Spleen (tissue), 11 donors: ENCODE data around the gene SPATA20. TPM values are rescaled to one million over a fixed set of nuclear protein-coding genes. Genes with fewer than 3 reads are reported as not detected.

Experiments
- DNase-seq: peaks from one replicate; pipeline ENCODE4 v3.0.0-alpha.2; 2020
- H3K27ac ChIP-seq, 8 donors: fragments of 200-600 bp; sonication (generic) in 7 of 8; 1 replicate in 4 of 8; 2 replicates in 4 of 8; pipeline versions ENCODE4 v1.5.0 to v1.8.0; 2016 to 2021; ENCODE audit warnings: inconsistent platforms in 4 of 8, mild to moderate bottlenecking in 4 of 8, moderate library complexity in 1 of 8
- H3K27me3 ChIP-seq, 7 donors: fragments of 200-600 bp; sonication (generic) in 6 of 7; replicated peaks in 1 of 7; 1 replicate in 4 of 7; 2 replicates in 3 of 7; pipeline versions ENCODE4 v1.5.0 to v1.8.0; 2016 to 2021; ENCODE audit warnings: inconsistent platforms in 3 of 7, mild to moderate bottlenecking in 1 of 7
- H3K36me3 ChIP-seq, 6 donors: fragments of 200-600 bp; sonication (generic) in 5 of 6; 1 replicate in 4 of 6; 2 replicates in 2 of 6; pipeline versions ENCODE4 v1.5.0 to v1.8.0; 2016 to 2021; ENCODE audit warnings: inconsistent platforms in 2 of 6
- H3K4me1 ChIP-seq, 6 donors: fragments of 200-600 bp; sonication (generic) in 5 of 6; 1 replicate in 3 of 6; 2 replicates in 3 of 6; pipeline versions ENCODE4 v1.5.0 to v1.8.0; 2016 to 2021; ENCODE audit warnings: inconsistent platforms in 3 of 6
- H3K4me3 ChIP-seq, 8 donors: fragments of 200-600 bp; sonication (generic) in 7 of 8; 1 replicate in 4 of 8; 2 replicates in 4 of 8; pipeline versions ENCODE4 v1.5.0 to v1.8.0; 2016 to 2021; ENCODE audit warnings: inconsistent platforms in 4 of 8, mild to moderate bottlenecking in 4 of 8, moderate library complexity in 2 of 8
- H3K9me3 ChIP-seq, 8 donors: fragments of 200-600 bp; sonication (generic) in 7 of 8; 1 replicate in 4 of 8; 2 replicates in 4 of 8; pipeline versions ENCODE4 v1.5.0 to v1.8.0; 2016 to 2021; ENCODE audit warnings: inconsistent platforms in 4 of 8
- POLR2A ChIP-seq, 3 donors: fragments of 450-650 bp; IDR thresholded peaks; one replicate each; pipeline ENCODE4 v1.5.1; 2017; ENCODE audit warnings: antibody characterized with exemption in 3 of 3, mild to moderate bottlenecking in 1 of 3
- POLR2AphosphoS5 ChIP-seq, 3 donors: sonication (generic); formaldehyde crosslinking; IDR thresholded peaks; one replicate each; pipeline ENCODE4 v1.5.1; 2017; ENCODE audit warnings: antibody characterized with exemption in 3 of 3
- WGBS, 5 donors: extraction: QIAGEN DNeasy Blood & Tissue Kit in 3 of 5; methylation state at CpG; one replicate each; pipeline versions ENCODE4 v1.1.5 to v1.1.7; 2013 to 2018; 5-methylcytosine and 5-hydroxymethylcytosine counted together
- intact Hi-C: fragments of 100-400 bp; cut with DNase I; formaldehyde crosslinking; loops from one replicate; pipeline ENCODE4 v1.15.0; 2023; ENCODE audit warnings: low total_unique reads
- polyA plus RNA-seq, 3 donors: library from polyadenylated mRNA; stranded (reverse); fragments of 200-250 nt; gene quantifications; one replicate each; pipeline ENCODE4 v1.2.1, GENCODE V29; 2013
- total RNA-seq, 7 donors: library from RNA; depleted of rRNA in 3 of 7; stranded (reverse); fragments of >200 nt in 3 of 7; fragmentation: NEBNext Ultra II Directional in 4 of 7; extraction: Animal tissue kit (Norgen Biotek cat#: 25700) in 4 of 7; gene quantifications; one replicate each; pipeline versions ENCODE4 v1.1.0 to v1.2.1, GENCODE V29; 2016 to 2021
- TF ChIP-seq, protein P1 (sequence below), 11 experiments: fragments of 200-600 bp in 7 of 11; fragments of 450-650 bp in 4 of 11; sonication (generic) in 4 of 11; IDR thresholded peaks in 8 of 11; conservative IDR thresholded peaks in 3 of 11; 1 replicate in 7 of 11; 2 replicates in 4 of 11; pipeline versions ENCODE4 v1.4.0 to v1.8.0; 2016 to 2021; ENCODE audit warnings: antibody characterized with exemption in 11 of 11, inconsistent platforms in 4 of 11, mild to moderate bottlenecking in 1 of 11
- donor health status: healthy with polysubstance abuse.
- donor health status: DM: no; HTN: no; CAD: no; lungs with moderate emphysema.
- donor health status: DM: no; HTN: no; CAD: no.
- donor health status: Bipolar disorder and iron deficiency.
- donor health status: healthy.
- donor health status: DM: no; HTN: no; CAD: no.
- donor health status: DM: yes; HTN: yes; CAD: no.

SPATA20 gene
- total and polyA plus RNA-seq, 10 donors, result 14.9 to 128 (median 57.1) TPM

DNA sequence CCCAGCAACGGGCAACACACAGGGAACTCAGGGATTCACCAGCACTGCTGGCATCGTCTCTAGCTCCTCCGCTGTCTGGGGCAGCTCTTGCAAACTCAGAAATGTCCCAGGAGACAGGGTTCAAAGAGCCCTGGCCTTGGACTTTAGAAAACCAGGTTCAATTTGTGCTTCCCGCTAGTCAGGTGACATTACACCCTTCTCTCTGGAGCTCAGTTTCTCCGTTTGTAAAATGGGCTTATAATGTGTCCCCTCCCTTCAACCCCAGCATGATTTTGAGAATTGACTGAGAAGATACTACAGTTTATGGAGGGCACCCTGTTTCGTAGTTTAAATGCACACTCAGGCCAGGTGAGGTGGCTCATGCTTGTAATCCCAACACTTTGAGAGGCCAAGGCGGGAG is 40.7 kb upstream of the SPATA20 start:
- Histone ChIP-seq H3K4me1 (peaks cover 0 to 22% (median 13%) of the 10 kb centered on the region in 6 donors), H3K36me3 (no peaks in the 10 kb centered on the region), H3K9me3 (no peaks in the 10 kb centered on the region), H3K4me3 (no peak overlapping the region), H3K27me3 (peaks cover 0 to 14% (median 0%) of the 10 kb centered on the region in 7 donors), H3K27ac (no peak overlapping the region)
- DNase-seq, result peak; percentile 49
- intact Hi-C loops, result no loop called here
- TF ChIP-seq POLR2A (IDR thresholded peaks at IDR 0.05), result no peak
- no peak for TF ChIP-seq POLR2AphosphoS5 (IDR thresholded peaks at IDR 0.05)
- WGBS, 5 donors, result 76 to 83% (median 81%) methylated on average over 7 of the region's 7 CpGs

DNA sequence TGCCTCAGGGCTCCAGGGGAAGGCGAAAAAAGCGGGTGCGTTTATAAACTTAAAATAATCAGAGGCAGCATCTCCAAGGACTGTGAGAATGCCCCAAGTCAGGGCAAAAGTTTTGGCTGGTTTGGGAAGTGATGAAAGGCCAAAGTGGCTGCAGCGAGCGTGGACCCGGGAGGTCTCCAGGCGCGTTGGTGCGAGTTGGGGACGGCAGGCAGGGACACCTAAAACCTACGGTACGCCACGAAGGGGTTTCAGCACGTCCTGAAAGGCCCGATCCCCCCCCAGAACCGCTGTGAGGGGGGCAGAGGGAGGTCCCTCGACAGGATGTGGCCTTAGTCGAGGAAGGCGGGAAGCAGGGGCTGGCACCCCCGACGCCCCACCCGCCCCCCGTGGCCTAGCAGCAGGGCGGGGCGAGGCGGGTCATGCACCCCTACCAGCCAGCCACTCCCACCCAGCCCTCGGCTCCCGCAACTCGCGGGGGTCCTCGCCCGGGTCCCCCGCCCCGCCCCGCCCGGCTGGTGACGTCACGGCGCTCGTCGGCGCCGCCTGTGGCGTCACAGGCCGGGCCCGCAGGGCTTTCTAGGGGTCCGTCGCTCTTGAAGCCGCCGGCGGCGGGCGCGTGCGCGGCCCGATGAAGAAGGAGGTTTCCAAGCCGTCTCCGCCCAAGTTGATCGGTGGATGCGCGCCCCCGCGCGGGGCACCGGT is 39.0 kb upstream of the SPATA20 start, which contains the start of gene MYCBPAP:
Gene MYCBPAP, plus strand, starts transcription at position 569 of the 702 bp plus-strand sequence. CDS start 236 bp downstream, outside the sequence.
- Histone ChIP-seq H3K4me1 (peaks cover 0 to 22% (median 13%) of the 10 kb centered on the region in 6 donors), H3K27ac (peak within 1 kb of the TSS in 7 of 8 donors; percentile 65 to 87 (median 80))
- 8 to 21% (median 17%) methylated on average over 12 to 66 of the region's 66 CpGs for WGBS, 5 donors

DNA sequence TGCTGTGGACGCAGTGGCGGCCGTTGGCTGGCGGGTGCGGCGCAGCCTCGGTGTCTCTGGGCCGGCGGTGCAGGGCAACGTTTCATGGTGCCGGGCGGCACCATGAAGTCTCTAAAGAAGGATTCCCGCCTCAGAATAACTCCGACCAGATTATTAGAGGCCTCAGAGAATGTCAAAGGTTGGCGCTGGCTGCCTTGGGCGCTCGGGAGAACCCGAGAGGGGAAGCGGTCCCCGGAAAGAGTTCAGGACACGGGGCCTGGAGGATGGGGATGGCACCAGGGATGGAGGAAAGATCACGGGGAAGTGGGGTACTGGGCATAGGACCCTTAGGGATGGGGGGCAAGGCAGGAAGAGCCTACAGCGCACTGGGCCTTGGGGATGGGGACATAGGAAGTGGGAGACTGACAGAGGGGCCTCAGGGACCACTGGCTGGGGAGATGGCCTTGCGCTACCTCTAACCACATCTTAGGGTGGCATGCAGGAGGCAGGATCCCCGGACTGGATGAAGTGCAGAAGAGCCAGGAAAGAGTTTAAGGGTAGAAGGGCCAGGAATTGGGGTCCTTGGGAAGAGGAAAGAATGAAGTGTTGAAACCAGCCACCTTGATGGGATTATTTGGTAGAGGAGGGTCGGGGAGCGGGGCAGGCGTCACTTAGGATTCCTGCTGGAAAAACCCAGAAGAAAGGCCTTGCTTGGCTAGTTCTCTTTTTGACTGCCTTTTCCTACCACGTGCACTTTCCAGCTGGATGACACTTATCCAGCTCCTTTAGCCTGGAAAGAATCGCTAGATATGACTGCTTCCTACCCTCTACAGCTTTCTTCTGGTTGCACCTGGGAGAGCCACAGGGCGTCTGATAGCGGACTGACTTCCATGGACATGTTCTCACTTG is 38.2 kb upstream of the SPATA20 start:
- Histone ChIP-seq H3K27ac (peak overlapping the region in 7 of 8 donors; percentile 65 to 87 (median 80)), H3K9me3 (no peaks in the 10 kb centered on the region), H3K4me1 (peaks cover 0 to 22% (median 13%) of the 10 kb centered on the region in 6 donors), H3K27me3 (peaks cover 0 to 14% (median 0%) of the 10 kb centered on the region in 7 donors), H3K36me3 (no peaks in the 10 kb centered on the region), H3K4me3 (peak overlapping the region; percentile 42 to 84 (median 62))
- no peak for TF ChIP-seq POLR2AphosphoS5 (IDR thresholded peaks at IDR 0.05)
- TF ChIP-seq, protein P1, sequence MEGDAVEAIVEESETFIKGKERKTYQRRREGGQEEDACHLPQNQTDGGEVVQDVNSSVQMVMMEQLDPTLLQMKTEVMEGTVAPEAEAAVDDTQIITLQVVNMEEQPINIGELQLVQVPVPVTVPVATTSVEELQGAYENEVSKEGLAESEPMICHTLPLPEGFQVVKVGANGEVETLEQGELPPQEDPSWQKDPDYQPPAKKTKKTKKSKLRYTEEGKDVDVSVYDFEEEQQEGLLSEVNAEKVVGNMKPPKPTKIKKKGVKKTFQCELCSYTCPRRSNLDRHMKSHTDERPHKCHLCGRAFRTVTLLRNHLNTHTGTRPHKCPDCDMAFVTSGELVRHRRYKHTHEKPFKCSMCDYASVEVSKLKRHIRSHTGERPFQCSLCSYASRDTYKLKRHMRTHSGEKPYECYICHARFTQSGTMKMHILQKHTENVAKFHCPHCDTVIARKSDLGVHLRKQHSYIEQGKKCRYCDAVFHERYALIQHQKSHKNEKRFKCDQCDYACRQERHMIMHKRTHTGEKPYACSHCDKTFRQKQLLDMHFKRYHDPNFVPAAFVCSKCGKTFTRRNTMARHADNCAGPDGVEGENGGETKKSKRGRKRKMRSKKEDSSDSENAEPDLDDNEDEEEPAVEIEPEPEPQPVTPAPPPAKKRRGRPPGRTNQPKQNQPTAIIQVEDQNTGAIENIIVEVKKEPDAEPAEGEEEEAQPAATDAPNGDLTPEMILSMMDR (IDR thresholded peaks at IDR 0.05 in 8 of 11, conservative IDR thresholded peaks at IDR 0.05 in 3 of 11), result no peak
- no peak for TF ChIP-seq POLR2A (IDR thresholded peaks at IDR 0.05)
- 26 to 49% (median 34%) methylated on average over 18 to 32 of the region's 32 CpGs for WGBS, 5 donors
- intact Hi-C loops, result no loop called here
- DNase-seq, result no peak

More for the DNA sequence above, 39.0 kb upstream of the SPATA20 start, which contains the start of gene MYCBPAP:
- no peaks in the 10 kb centered on the region for H3K9me3 ChIP-seq
- H3K27me3 ChIP-seq, result peaks cover 0 to 14% (median 0%) of the 10 kb centered on the region in 7 donors
- intact Hi-C loops, result no loop called here
- H3K4me3 ChIP-seq, result peak within 1 kb of the TSS; percentile 42 to 84 (median 62)
- TF ChIP-seq, protein P1 (IDR thresholded peaks at IDR 0.05 in 8 of 11, conservative IDR thresholded peaks at IDR 0.05 in 3 of 11), result peak in 5 of 11 experiments; percentile 19 to 41 (median 23)
- TF ChIP-seq POLR2A (IDR thresholded peaks at IDR 0.05) (no peak), POLR2AphosphoS5 (IDR thresholded peaks at IDR 0.05) (peak; percentile 32 to 78 (median 75))
- no peaks in the 10 kb centered on the region for H3K36me3 ChIP-seq
- DNase-seq, result peak; percentile 93

DNA sequence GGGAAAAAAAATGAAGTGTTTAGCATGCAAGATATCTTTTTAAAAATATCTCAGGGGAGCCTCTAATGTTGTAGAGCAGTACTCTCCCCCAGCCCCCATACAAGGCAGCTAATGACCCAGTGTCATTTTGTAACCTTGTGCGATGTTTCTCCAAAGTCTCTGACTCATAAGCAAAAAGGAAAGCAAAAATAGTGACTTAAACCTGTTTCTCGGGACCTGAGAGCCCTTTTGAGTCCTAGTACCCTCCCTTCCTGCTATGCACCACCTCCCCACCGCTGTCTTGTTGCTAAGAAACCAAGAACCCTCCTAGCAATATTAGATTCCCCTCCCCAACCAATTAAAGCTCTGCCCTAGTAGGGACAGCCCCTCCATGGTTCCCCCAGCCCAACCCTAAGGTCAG is 35.9 kb upstream of the SPATA20 start:
- intact Hi-C loops, result no loop called here
- DNase-seq, result peak; percentile 16
- TF ChIP-seq, protein P1 (IDR thresholded peaks at IDR 0.05 in 8 of 11, conservative IDR thresholded peaks at IDR 0.05 in 3 of 11), result no peak
- TF ChIP-seq POLR2AphosphoS5 (IDR thresholded peaks at IDR 0.05) (no peak), POLR2A (IDR thresholded peaks at IDR 0.05) (no peak)

More for the DNA sequence above, 35.9 kb upstream of the SPATA20 start:
- H3K4me1 ChIP-seq, result peaks cover 0 to 22% (median 13%) of the 10 kb centered on the region in 6 donors
- H3K36me3 ChIP-seq, result no peaks in the 10 kb centered on the region
- no peak overlapping the region for H3K4me3 ChIP-seq
- H3K9me3 ChIP-seq, result no peaks in the 10 kb centered on the region
- H3K27me3 ChIP-seq, result peaks cover 0 to 14% (median 0%) of the 10 kb centered on the region in 7 donors
- WGBS, 5 donors, result 33 to 45% (median 40%) methylated on average over 3 of the region's 3 CpGs
- peak overlapping the region in 1 of 8 donors; percentile 33 for H3K27ac ChIP-seq
